SK-N-SH treated with all-trans-retinoic acid at 6 μM for 48 hours (cell line): ENCODE measurements around the gene PNPLA7.

Source experiments
- ARNTL ChIP-seq: fragments of 450-650 bp; formaldehyde crosslinking; IDR thresholded peaks from 2 replicates; pipeline ENCODE4 v1.5.0; 2020; ENCODE audit warnings: low read depth, mild to moderate bottlenecking, moderate library complexity, borderline replicate concordance
- BACH2 ChIP-seq: fragments of 250-450 bp; sonication (Bioruptor Pico); IDR thresholded peaks from 2 replicates; pipeline ENCODE4 v1.9.0; 2021; ENCODE audit warnings: mild to moderate bottlenecking, borderline replicate concordance
- ESRRG ChIP-seq: fragments of 250-450 bp; sonication (Bioruptor Pico); IDR thresholded peaks from 2 replicates; pipeline ENCODE4 v1.6.1; 2021; ENCODE audit warnings: mild to moderate bottlenecking
- ISL1 ChIP-seq: fragments of 250-450 bp; sonication (Bioruptor Pico); IDR thresholded peaks from 2 replicates; pipeline ENCODE4 v2.1.2; 2022; ENCODE audit warnings: mild to moderate bottlenecking, moderate library complexity
- PATZ1 ChIP-seq: fragments of 250-450 bp; sonication (Bioruptor Pico); IDR thresholded peaks from 2 replicates; pipeline ENCODE4 v1.8.0; 2020; ENCODE audit warnings: mild to moderate bottlenecking, moderate library complexity, borderline replicate concordance
- POU6F1 ChIP-seq: fragments of 250-450 bp; sonication (Bioruptor Pico); IDR thresholded peaks from 2 replicates; pipeline ENCODE4 v1.8.0; 2021; ENCODE audit warnings: low read depth, mild to moderate bottlenecking, moderate library complexity, borderline replicate concordance
- RARB ChIP-seq: fragments of 250-450 bp; sonication (Bioruptor Pico); IDR thresholded peaks from 2 replicates; pipeline ENCODE4 v1.8.0; 2021; ENCODE audit warnings: mild to moderate bottlenecking, moderate library complexity
- TCF4 ChIP-seq: fragments of 250-450 bp; sonication (Bioruptor Pico); IDR thresholded peaks from 2 replicates; pipeline ENCODE4 v1.8.0; 2021; ENCODE audit warnings: mild to moderate bottlenecking, moderate library complexity, borderline replicate concordance
- TOX ChIP-seq: fragments of 250-450 bp; sonication (Bioruptor Pico); IDR thresholded peaks from 2 replicates; pipeline ENCODE4 v1.8.0; 2021; ENCODE audit warnings: mild to moderate bottlenecking, moderate library complexity, borderline replicate concordance
- TSHZ2 ChIP-seq: fragments of 250-450 bp; sonication (Bioruptor Pico); IDR thresholded peaks from 2 replicates; pipeline ENCODE4 v1.5.0; 2020; ENCODE audit warnings: mild to moderate bottlenecking, moderate library complexity
- ZFP3 ChIP-seq: fragments of 250-450 bp; sonication (Bioruptor Pico); IDR thresholded peaks from 2 replicates; pipeline ENCODE4 v1.5.0; 2020; ENCODE audit warnings: mild to moderate bottlenecking, moderate library complexity
- ZFP30 ChIP-seq: fragments of 450-650 bp; formaldehyde crosslinking; IDR thresholded peaks from 2 replicates; pipeline ENCODE4 v1.5.0; 2022; ENCODE audit warnings: mild to moderate bottlenecking, moderate library complexity
- ZNF565 ChIP-seq: fragments of 450-650 bp; formaldehyde crosslinking; conservative IDR thresholded peaks from 2 replicates; pipeline ENCODE4 v1.5.0; 2020; ENCODE audit warnings: low read depth, mild to moderate bottlenecking, moderate library complexity
- ZNF70 ChIP-seq: fragments of 450-650 bp; formaldehyde crosslinking; IDR thresholded peaks from 2 replicates; pipeline ENCODE4 v1.5.0; 2020; ENCODE audit warnings: mild to moderate bottlenecking, moderate library complexity

- TF ChIP-seq TOX (no peak), ZNF70 (CRISPR knock-in tag) (no peak), RARB (CRISPR knock-in tag) (no peak), ISL1 (CRISPR knock-in tag) (no peak), PATZ1 (no peak), ESRRG (no peak), ARNTL (CRISPR knock-in tag) (no peak), ZFP3 (no peak), TCF4 (CRISPR knock-in tag) (no peak), POU6F1 (CRISPR knock-in tag) (no peak), ZNF565 (no peak), ZFP30 (CRISPR knock-in tag) (no peak), BACH2 (CRISPR knock-in tag) (no peak), TSHZ2 (CRISPR knock-in tag) (no peak)
Measured at GRCh38 chr9:137427454-137428310, 122.5 kb downstream of the PNPLA7 start.
